Neural cell (in vitro differentiated cells): Measurements from ENCODE around the gene GFRA1. TPM values are rescaled to one million over a fixed set of nuclear protein-coding genes. Genes with fewer than 3 reads are reported as not detected.

Experiments
- H2AFZ ChIP-seq: fragments of 200-600, 300-800 bp; sonication (generic), shearing (Covaris generic); 2 replicates; pipeline ENCODE4 v1.6.0; 2014; ENCODE audit warnings: low read depth, mild to moderate bottlenecking, antibody characterized with exemption, low read length, moderate library complexity
- H3F3A ChIP-seq: fragments of 200-600 bp; shearing (Covaris generic); 2 replicates; pipeline ENCODE4 v1.6.1; 2016; ENCODE audit warnings: mild to moderate bottlenecking, moderate library complexity, mixed read lengths, antibody characterized with exemption, low read length; ENCODE audit not compliant: insufficient read depth, poor library complexity, severe bottlenecking
- H3K27ac ChIP-seq: fragments of 200-600, 300-800 bp; sonication (generic), shearing (Covaris generic); 2 replicates; pipeline ENCODE4 v1.5.1; 2014; ENCODE audit warnings: mild to moderate bottlenecking, low read length, moderate library complexity
- H3K27me3 ChIP-seq: fragments of 300-800, 200-600 bp; sonication (generic), shearing (Covaris generic); 2 replicates; pipeline ENCODE4 v1.6.0; 2014; ENCODE audit warnings: mild to moderate bottlenecking, low read depth, low read length, moderate library complexity; ENCODE audit not compliant: insufficient read depth
- H3K36me3 ChIP-seq: fragments of 300-800, 200-600 bp; sonication (generic), shearing (Covaris generic); 2 replicates; pipeline ENCODE4 v1.5.1; 2014; ENCODE audit warnings: mild to moderate bottlenecking, antibody characterized with exemption, low read length, moderate library complexity; ENCODE audit not compliant: insufficient read depth
- H3K4me2 ChIP-seq: fragments of 300-800, 200-600 bp; sonication (generic), shearing (Covaris generic); 2 replicates; pipeline ENCODE4 v1.6.0; 2014; ENCODE audit warnings: mild to moderate bottlenecking, low read length
- H3K4me3 ChIP-seq: fragments of 300-800, 200-600 bp; sonication (generic), shearing (Covaris generic); 2 replicates; pipeline ENCODE4 v1.5.1; 2014; ENCODE audit warnings: mild to moderate bottlenecking, low read length, moderate library complexity
- H3K79me2 ChIP-seq: fragments of 200-600 bp; shearing (Covaris generic); replicated peaks from 2 replicates; pipeline ENCODE4 v1.6.0; 2014; ENCODE audit warnings: mild to moderate bottlenecking, low read length, moderate library complexity; ENCODE audit not compliant: insufficient read depth
- H3K9ac ChIP-seq: fragments of 300-800, 200-600 bp; sonication (generic), shearing (Covaris generic); 2 replicates; pipeline ENCODE4 v1.6.1; 2016; ENCODE audit warnings: mild to moderate bottlenecking, low read length, mixed read lengths
- H3K9me2 ChIP-seq: fragments of 200-600 bp; shearing (Covaris generic); 2 replicates; pipeline ENCODE4 v1.6.1; 2016; ENCODE audit warnings: mild to moderate bottlenecking, low read length, mixed read lengths; ENCODE audit not compliant: insufficient read depth
- H3K9me3 ChIP-seq: fragments of 200-600, 300-800 bp; sonication (generic), shearing (Covaris generic); 2 replicates; pipeline ENCODE4 v1.6.1; 2016; ENCODE audit warnings: mild to moderate bottlenecking, mixed run types, low read length, moderate library complexity, mixed read lengths
- H4K20me1 ChIP-seq: fragments of 200-600 bp; shearing (Covaris generic); 2 replicates; pipeline ENCODE4 v1.6.1; 2016; ENCODE audit warnings: mild to moderate bottlenecking, mixed run types; ENCODE audit not compliant: insufficient read depth
- CTCF ChIP-seq: fragments of 450-650 bp; IDR thresholded peaks from 2 replicates; pipeline ENCODE4 v1.5.1; 2014; ENCODE audit warnings: antibody characterized with exemption, mild to moderate bottlenecking, moderate library complexity; ENCODE audit not compliant: poor library complexity, severe bottlenecking
- EP300 ChIP-seq: fragments of 450-650 bp; conservative IDR thresholded peaks from 2 replicates; pipeline ENCODE4 v1.6.1; 2014; ENCODE audit warnings: antibody characterized with exemption, mild to moderate bottlenecking, moderate library complexity; ENCODE audit not compliant: poor library complexity, severe bottlenecking
- EZH2 ChIP-seq: fragments of 200-600, 300-800 bp; shearing (Covaris generic), sonication (generic); IDR thresholded peaks from 2 replicates; pipeline ENCODE4 v1.6.1; 2014; ENCODE audit warnings: antibody characterized with exemption, low read length, borderline replicate concordance, mild to moderate bottlenecking; ENCODE audit not compliant: insufficient read depth, poor library complexity, severe bottlenecking
- MXI1 ChIP-seq: fragments of 450-650 bp; conservative IDR thresholded peaks from 2 replicates; pipeline ENCODE4 v1.6.1; 2014; ENCODE audit warnings: antibody characterized with exemption, mild to moderate bottlenecking; ENCODE audit not compliant: poor library complexity, severe bottlenecking
- POLR2AphosphoS5 ChIP-seq: IDR thresholded peaks from 2 replicates; pipeline ENCODE4 v1.6.1; 2012
- RAD21 ChIP-seq: fragments of 450-650 bp; conservative IDR thresholded peaks from 2 replicates; pipeline ENCODE4 v1.6.1; 2014; ENCODE audit warnings: antibody characterized with exemption, mild to moderate bottlenecking, moderate library complexity
- REST ChIP-seq: IDR thresholded peaks from 2 replicates; pipeline ENCODE4 v1.6.1; 2012; ENCODE audit warnings: borderline replicate concordance
- SMC3 ChIP-seq: fragments of 450-650 bp; conservative IDR thresholded peaks from 2 replicates; pipeline ENCODE4 v1.6.1; 2014; ENCODE audit warnings: antibody characterized with exemption, mild to moderate bottlenecking, moderate library complexity; ENCODE audit not compliant: poor library complexity
- TAF1 ChIP-seq: IDR thresholded peaks from 2 replicates; pipeline ENCODE4 v1.6.1; 2012; ENCODE audit warnings: low read depth
- polyA plus RNA-seq: library from polyadenylated mRNA; depleted of rRNA; stranded (reverse); fragments of >200 nt; gene quantifications from 2 replicates; pipeline ENCODE4 v1.2.3, GENCODE V29; 2014

The GFRA1 gene
- polyA plus RNA-seq, 1 donor from 2014 or later = 2.3 TPM

- TF ChIP-seq TAF1 = no peak
- no peak for TF ChIP-seq CTCF
- no peak for TF ChIP-seq POLR2AphosphoS5
- no peak for TF ChIP-seq SMC3
- no peak for TF ChIP-seq REST
- TF ChIP-seq EZH2 = no peak
- TF ChIP-seq MXI1 = no peak
- no peak for TF ChIP-seq EP300
- no peak for TF ChIP-seq RAD21
- no peaks in the 10 kb centered on the region for H3K9me2 ChIP-seq
- H3K27me3 ChIP-seq = no peaks in the 10 kb centered on the region
- no peaks in the 10 kb centered on the region for H3K9me3 ChIP-seq
- H3K79me2 ChIP-seq = no peaks in the 10 kb centered on the region
- no peak overlapping the region for H3K4me2 ChIP-seq
- H3K4me3 ChIP-seq = no peak overlapping the region
- no peaks in the 10 kb centered on the region for H3F3A ChIP-seq
- H2AFZ ChIP-seq = no peak overlapping the region
- no peaks in the 10 kb centered on the region for H3K36me3 ChIP-seq
- no peak overlapping the region for H3K27ac ChIP-seq
- no peak overlapping the region for H3K9ac ChIP-seq
- no peaks in the 10 kb centered on the region for H4K20me1 ChIP-seq
Observed at GRCh38 chr10:116099023-116099420, 174.0 kb downstream of the GFRA1 start.

- Histone ChIP-seq H3F3A (no peaks in the 10 kb centered on the region), H2AFZ (no peak overlapping the region), H3K27me3 (no peaks in the 10 kb centered on the region), H4K20me1 (no peaks in the 10 kb centered on the region), H3K9ac (no peak overlapping the region), H3K9me2 (no peaks in the 10 kb centered on the region), H3K79me2 (no peaks in the 10 kb centered on the region), H3K36me3 (no peaks in the 10 kb centered on the region), H3K4me3 (no peak overlapping the region), H3K9me3 (no peaks in the 10 kb centered on the region), H3K4me2 (no peak overlapping the region), H3K27ac (no peak overlapping the region)
- no peak for TF ChIP-seq MXI1
- no peak for TF ChIP-seq TAF1
- no peak for TF ChIP-seq POLR2AphosphoS5
- TF ChIP-seq REST = no peak
- TF ChIP-seq SMC3 = no peak
- no peak for TF ChIP-seq CTCF
- TF ChIP-seq RAD21 = no peak
- no peak for TF ChIP-seq EP300
- no peak for TF ChIP-seq EZH2
Observed at GRCh38 chr10:116098411-116099022, 174.5 kb downstream of the GFRA1 start.
